Epithelial cell of esophagus (primary cell): Measurements from ENCODE around the gene OR4D5.

Experiments
- DNase-seq: peaks from one replicate; pipeline ENCODE4 v3.0.0; 2010; ENCODE audit warnings: low read depth
- H3K4me3 ChIP-seq: 2 replicates; pipeline ENCODE4 v1.5.1; 2011; ENCODE audit warnings: mild to moderate bottlenecking, low read length, control low read depth
- CTCF ChIP-seq: IDR thresholded peaks from 2 replicates; pipeline ENCODE4 v1.5.1; 2011; ENCODE audit warnings: low read depth, mild to moderate bottlenecking, low read length, control low read depth, inconsistent platforms; ENCODE audit not compliant: insufficient read depth; ENCODE audit errors: missing control alignments

The OR4D5 gene

GRCh38 chr11:123939317-123939716, at the start of gene OR4D5:
TSS of gene OR4D5 (plus strand) at chr11:123939617. CDS start at chr11:123939617, 0 bp downstream.
- no peak within 1 kb of the TSS for H3K4me3 ChIP-seq
- TF ChIP-seq CTCF = no peak
- DNase-seq = no peak

GRCh38 chr11:123892031-123892430, 47.4 kb upstream of the OR4D5 start:
- no peak for TF ChIP-seq CTCF
- no peak for DNase-seq
- no peak overlapping the region for H3K4me3 ChIP-seq

GRCh38 chr11:123899792-123900191, 39.6 kb upstream of the OR4D5 start:
- no peak overlapping the region for H3K4me3 ChIP-seq
- no peak for TF ChIP-seq CTCF
- no peak for DNase-seq

GRCh38 chr11:123901867-123902266, 37.5 kb upstream of the OR4D5 start, which contains the start of gene OR8D4:
TSS of gene OR8D4 (plus strand) at chr11:123902167. CDS start at chr11:123906432, 4,265 bp downstream.
- H3K4me3 ChIP-seq = no peak within 1 kb of the TSS
- no peak for TF ChIP-seq CTCF
- DNase-seq = no peak

GRCh38 chr11:123903932-123904331, 35.5 kb upstream of the OR4D5 start:
- H3K4me3 ChIP-seq = no peak overlapping the region
- no peak for DNase-seq
- no peak for TF ChIP-seq CTCF

- TF ChIP-seq CTCF = no peak
- no peak overlapping the region for H3K4me3 ChIP-seq
- no peak for DNase-seq
Observed at GRCh38 chr11:123904932-123905331, 34.5 kb upstream of the OR4D5 start.

GRCh38 chr11:123905826-123906225, 33.6 kb upstream of the OR4D5 start:
- H3K4me3 ChIP-seq = no peak overlapping the region
- TF ChIP-seq CTCF = no peak
- DNase-seq = no peak
